ENCODE measurements around the gene RPL10L. TPM values are rescaled to one million over a fixed set of nuclear protein-coding genes. Genes with fewer than 3 reads are reported as not detected.

RPL10L gene
- total and polyA plus RNA-seq, 2 of the 4 experiments (the other 2 are of a cell fraction) = not detected

DNA sequence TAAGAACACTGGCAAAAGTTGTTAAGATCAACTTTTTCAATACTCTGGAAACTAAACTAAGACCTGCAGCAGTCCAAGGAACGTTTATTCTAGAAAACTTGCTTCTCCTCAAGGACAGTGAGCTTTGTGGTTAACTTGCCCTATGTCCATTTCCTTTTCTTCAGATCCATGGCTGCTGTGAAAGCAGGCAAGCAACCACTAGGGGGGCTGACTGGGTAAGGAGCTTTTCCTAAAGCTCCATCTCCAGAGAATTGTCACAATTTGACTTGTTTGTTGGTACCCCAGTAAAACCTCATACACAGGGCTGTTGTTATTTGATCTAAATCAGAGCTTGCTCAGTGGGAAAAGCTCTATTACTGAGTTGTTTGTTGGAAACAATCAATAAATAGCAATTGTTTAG lies 10.1 kb upstream of the RPL10L start:
- no peak overlapping the region for H4K91ac ChIP-seq (ENCODE audit: insufficient read depth, low read depth, low read length)
- H2BK5ac ChIP-seq (ENCODE audit: low read depth, low read length, poor library complexity, severe bottlenecking) = no peak overlapping the region
- no peak overlapping the region for H4K5ac ChIP-seq (ENCODE audit: low read depth, low read length)
- H3K4ac ChIP-seq (ENCODE audit: low read depth, low read length) = no peak overlapping the region
- CTCF ChIA-PET = no interaction called here
- H3K79me1 ChIP-seq (ENCODE audit: low read depth in 1 of 2, low read length in 2 of 2) = no peaks in the 10 kb centered on the region
- H2BK120ac ChIP-seq (ENCODE audit: low read depth, low read length) = no peak overlapping the region
- H3K27ac ChIP-seq (ENCODE audit: insufficient read depth, low read length) = no peak overlapping the region
- no peak overlapping the region for H2AK9ac ChIP-seq (replicated peaks; ENCODE audit: low read depth, low read length, poor library complexity)
- H4K8ac ChIP-seq (ENCODE audit: low read depth in 2 of 2, low read length in 2 of 2) = no peak overlapping the region
- H4K20me1 ChIP-seq (ENCODE audit: insufficient read depth, low read length) = no peaks in the 10 kb centered on the region
- H2AK5ac ChIP-seq (ENCODE audit: low read depth, low read length) = no peak overlapping the region
- dilution Hi-C loops (cut with HindIII; ENCODE audit: low sequenced_read_pairs, unreplicated experiment) = no loop called here
- H3K14ac ChIP-seq (replicated peaks; ENCODE audit: low read depth, low read length) = no peak overlapping the region
- no peak overlapping the region for H3K23ac ChIP-seq (ENCODE audit: low read depth, low read length)
- WGBS, 2 experiments (ENCODE audit: extremely low coverage in 2 of 2, insufficient read length in 1 of 2) = no CpG with 5 or more reads among the region's 1 CpG
- intact Hi-C loops (cut with micrococcal nuclease) = no loop called here
- BruUV-seq (replicated peaks) = no TSS peak
- POLR2A ChIA-PET (ENCODE audit: unreplicated experiment) = no interaction called here
- ATAC-seq (ENCODE audit: low read depth) = no peak
- TF ChIP-seq MAZ (IDR thresholded peaks at IDR 0.05; ENCODE audit: borderline replicate concordance, low read depth, low read length) (no peak), MXI1 (IDR thresholded peaks at IDR 0.05; ENCODE audit: borderline replicate concordance, low read depth, low read length) (no peak), FOS (IDR thresholded peaks at IDR 0.05; ENCODE audit: low read depth, low read length) (no peak), NFE2L2 (IDR thresholded peaks at IDR 0.05; ENCODE audit: low read depth, low read length) (no peak), POLR2A (IDR thresholded peaks at IDR 0.05; ENCODE audit: low read depth, low read length) (no peak), RAD21 (IDR thresholded peaks at IDR 0.05; ENCODE audit: low read length) (no peak), USF2 (IDR thresholded peaks at IDR 0.05; ENCODE audit: low read depth, low read length) (no peak), CEBPB (IDR thresholded peaks at IDR 0.05; ENCODE audit: low read depth, low read length) (no peak), BHLHE40 (IDR thresholded peaks at IDR 0.05; ENCODE audit: low read depth, low read length) (no peak), RFX5 (IDR thresholded peaks at IDR 0.05; ENCODE audit: low read depth, low read length) (no peak), SMC3 (IDR thresholded peaks at IDR 0.05; ENCODE audit: low read depth, low read length) (no peak), CHD1 (IDR thresholded peaks at IDR 0.05; ENCODE audit: low read depth, low read length) (no peak), MAFK (IDR thresholded peaks at IDR 0.05; ENCODE audit: low read depth, low read length) (no peak), RCOR1 (IDR thresholded peaks at IDR 0.05; ENCODE audit: insufficient replicate concordance, low read length) (no peak)
- TF ChIP-seq, protein P1, sequence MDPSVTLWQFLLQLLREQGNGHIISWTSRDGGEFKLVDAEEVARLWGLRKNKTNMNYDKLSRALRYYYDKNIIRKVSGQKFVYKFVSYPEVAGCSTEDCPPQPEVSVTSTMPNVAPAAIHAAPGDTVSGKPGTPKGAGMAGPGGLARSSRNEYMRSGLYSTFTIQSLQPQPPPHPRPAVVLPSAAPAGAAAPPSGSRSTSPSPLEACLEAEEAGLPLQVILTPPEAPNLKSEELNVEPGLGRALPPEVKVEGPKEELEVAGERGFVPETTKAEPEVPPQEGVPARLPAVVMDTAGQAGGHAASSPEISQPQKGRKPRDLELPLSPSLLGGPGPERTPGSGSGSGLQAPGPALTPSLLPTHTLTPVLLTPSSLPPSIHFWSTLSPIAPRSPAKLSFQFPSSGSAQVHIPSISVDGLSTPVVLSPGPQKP (IDR thresholded peaks at IDR 0.05; ENCODE audit: borderline replicate concordance, low read depth, low read length) = no peak
- TF ChIP-seq, protein P2, sequence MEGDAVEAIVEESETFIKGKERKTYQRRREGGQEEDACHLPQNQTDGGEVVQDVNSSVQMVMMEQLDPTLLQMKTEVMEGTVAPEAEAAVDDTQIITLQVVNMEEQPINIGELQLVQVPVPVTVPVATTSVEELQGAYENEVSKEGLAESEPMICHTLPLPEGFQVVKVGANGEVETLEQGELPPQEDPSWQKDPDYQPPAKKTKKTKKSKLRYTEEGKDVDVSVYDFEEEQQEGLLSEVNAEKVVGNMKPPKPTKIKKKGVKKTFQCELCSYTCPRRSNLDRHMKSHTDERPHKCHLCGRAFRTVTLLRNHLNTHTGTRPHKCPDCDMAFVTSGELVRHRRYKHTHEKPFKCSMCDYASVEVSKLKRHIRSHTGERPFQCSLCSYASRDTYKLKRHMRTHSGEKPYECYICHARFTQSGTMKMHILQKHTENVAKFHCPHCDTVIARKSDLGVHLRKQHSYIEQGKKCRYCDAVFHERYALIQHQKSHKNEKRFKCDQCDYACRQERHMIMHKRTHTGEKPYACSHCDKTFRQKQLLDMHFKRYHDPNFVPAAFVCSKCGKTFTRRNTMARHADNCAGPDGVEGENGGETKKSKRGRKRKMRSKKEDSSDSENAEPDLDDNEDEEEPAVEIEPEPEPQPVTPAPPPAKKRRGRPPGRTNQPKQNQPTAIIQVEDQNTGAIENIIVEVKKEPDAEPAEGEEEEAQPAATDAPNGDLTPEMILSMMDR (conservative IDR thresholded peaks at IDR 0.05; ENCODE audit: low read depth, low read length) = no peak
- H3K36me3 ChIP-seq (ENCODE audit: control insufficient read depth, insufficient read depth, low read length) = no peaks in the 10 kb centered on the region
- DNase-seq = no peak
- no peaks in the 10 kb centered on the region for H3K4me1 ChIP-seq (ENCODE audit: control insufficient read depth, insufficient read depth, low read length)
- H3K9me3 ChIP-seq (ENCODE audit: control insufficient read depth, insufficient read depth, low read length) = peaks cover 5% of the 10 kb centered on the region
- in situ Hi-C loops (cut with MboI; ENCODE audit: low sequenced_read_pairs) = no loop called here
- H2BK15ac ChIP-seq (ENCODE audit: low read depth, low read length) = no peak overlapping the region
- H2AFZ ChIP-seq (replicated peaks; ENCODE audit: low read length, poor library complexity) = no peak overlapping the region
- no peak overlapping the region for H2BK20ac ChIP-seq (ENCODE audit: low read depth, low read length)
- no peak overlapping the region for H3K56ac ChIP-seq (ENCODE audit: extremely low read depth, insufficient read depth, low read length)
- no peak overlapping the region for H3K18ac ChIP-seq (ENCODE audit: low read depth, low read length)
- H3K9me1 ChIP-seq (ENCODE audit: insufficient read depth, low read length) = no peaks in the 10 kb centered on the region
- no peak overlapping the region for H3K9ac ChIP-seq (ENCODE audit: low read depth, low read length)
- H3K4me3 ChIP-seq (ENCODE audit: insufficient read depth, low read depth, low read length) = no peak overlapping the region
- no peak overlapping the region for H3K4me2 ChIP-seq (ENCODE audit: low read depth, low read length)
- H3K27me3 ChIP-seq (ENCODE audit: control insufficient read depth, insufficient read depth, low read length) = no peaks in the 10 kb centered on the region

All from IMR-90 (cell line).